ENCODE measurements around the gene PDCD1.
"Not testable (repeated sequence)": the region's sequence is repeated elsewhere in the genome, so short reads cannot be mapped to it uniquely, and the experiment has no call there.

The PDCD1 gene

DNA sequence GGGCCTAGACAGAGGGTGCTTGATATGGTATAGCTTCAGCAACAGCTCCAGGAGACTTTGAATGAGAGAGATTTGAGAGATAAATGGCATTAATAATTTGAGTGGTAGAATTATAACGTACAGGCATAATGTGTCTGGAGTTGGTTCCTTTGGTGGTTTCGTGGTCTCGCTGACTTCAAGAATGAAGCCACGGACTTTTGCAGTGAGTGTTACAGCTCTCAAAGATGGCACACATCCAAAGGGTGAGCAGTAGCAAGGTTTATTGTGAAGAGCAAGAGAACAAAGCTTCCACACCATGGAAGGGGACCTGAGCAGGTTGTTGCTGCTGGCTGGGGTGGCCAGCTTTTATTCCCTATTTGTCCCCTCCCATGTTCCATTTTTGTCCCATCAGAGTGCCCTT is 23.1 kb downstream of the PDCD1 start:
- DNase-seq (ENCODE audit: extremely low read depth in 1 of 2, low read depth in 1 of 2), result no peak

DNA sequence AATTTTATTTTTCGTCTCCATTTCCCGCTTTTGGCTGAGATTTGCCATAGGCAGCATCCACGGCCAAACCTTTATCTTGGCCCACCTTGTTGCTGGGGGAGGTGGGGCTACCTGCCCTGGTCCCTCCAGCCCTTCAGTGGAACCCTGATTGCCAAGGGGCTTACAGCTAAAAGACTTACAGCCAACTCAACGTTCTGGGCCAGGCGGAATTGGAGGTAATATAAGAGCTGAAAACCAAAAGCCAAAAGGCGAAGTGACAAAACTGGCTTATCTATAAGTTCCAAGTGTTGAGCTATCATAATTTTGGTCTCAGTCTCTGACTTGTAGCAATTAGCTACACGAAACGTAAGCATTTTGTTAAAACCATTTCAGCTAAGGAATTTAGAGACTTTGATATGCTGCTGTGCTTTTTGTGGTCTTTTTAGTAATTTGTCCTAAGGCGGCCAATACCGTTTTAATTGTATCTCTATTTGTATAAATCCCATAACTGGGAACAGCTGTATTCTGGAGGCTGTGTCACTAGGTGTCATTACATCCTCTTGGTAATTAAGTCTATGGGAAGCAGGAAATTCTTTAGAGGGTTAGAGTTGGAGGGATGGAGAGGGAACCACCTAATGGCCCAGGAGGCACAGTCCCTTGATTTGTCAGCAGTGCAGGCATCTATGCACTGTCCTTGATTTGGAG is 24.0 kb downstream of the PDCD1 start:
- DNase-seq (ENCODE audit: extremely low read depth in 1 of 2, low read depth in 1 of 2), result no peak

DNA sequence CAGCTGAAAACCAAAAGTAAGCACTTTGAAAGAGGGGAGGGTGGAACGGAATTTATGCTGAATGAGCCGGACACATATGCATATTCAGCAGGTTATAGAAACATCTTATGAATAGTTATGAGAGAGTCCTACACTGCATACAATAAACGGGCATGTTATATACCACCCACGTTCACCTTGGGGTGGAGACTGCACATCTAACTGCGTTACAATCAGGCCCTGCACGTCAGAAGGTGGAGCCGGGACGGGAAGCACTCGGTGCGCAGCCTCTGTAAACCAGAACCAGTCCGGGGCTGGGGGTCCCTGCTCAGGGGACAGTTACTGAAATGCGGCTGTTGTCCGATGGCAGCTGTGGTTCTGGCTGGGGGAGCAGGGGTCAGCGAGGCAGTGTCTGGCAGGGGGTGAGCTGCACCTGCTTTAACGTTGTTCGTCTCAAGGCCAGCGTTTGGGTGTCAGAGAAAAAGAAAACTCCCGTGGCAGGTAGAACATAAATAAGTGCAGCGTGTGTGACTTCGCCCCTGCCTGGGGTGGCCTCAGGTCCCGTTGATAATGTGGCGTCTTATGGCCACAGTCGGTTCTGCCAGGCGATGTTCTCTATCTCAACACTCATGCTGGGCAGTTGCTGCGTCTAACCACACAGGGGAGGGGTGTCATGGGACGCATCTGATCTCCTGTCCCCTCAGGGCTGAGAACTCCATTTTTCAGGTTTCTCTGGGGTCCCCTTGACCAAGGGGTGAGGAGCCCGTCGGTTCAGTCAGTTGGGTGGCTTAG is 24.8 kb downstream of the PDCD1 start:
- DNase-seq (ENCODE audit: extremely low read depth in 1 of 2, low read depth in 1 of 2), result not testable (repeated sequence)

DNA sequence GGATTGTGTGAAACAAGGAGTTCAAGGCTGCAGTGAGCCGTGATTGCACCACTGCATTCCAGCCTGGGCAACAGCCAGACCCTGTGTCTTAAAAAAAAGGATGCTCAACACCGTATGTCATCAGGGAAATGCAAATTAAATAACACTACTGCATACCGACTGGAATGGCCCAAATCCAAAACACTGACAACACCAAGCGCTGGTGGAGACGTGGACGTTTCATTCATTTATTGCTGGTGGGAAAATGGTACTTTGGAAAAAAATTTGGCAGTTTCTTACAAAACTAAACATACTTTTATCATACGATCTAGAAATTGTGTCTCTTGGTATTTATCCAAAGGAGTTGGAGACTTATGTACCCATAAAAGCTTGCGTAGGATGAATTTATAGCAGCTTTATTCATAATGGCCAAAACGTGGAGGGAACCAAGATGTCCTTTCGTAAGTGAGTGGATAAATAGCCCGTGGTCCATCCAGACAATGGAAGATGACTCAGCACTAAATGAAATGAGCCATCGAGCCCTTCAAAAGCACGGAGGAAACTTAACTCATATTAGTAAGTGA is 25.5 kb downstream of the PDCD1 start:
- no peak for DNase-seq (ENCODE audit: extremely low read depth in 1 of 2, low read depth in 1 of 2)

DNA sequence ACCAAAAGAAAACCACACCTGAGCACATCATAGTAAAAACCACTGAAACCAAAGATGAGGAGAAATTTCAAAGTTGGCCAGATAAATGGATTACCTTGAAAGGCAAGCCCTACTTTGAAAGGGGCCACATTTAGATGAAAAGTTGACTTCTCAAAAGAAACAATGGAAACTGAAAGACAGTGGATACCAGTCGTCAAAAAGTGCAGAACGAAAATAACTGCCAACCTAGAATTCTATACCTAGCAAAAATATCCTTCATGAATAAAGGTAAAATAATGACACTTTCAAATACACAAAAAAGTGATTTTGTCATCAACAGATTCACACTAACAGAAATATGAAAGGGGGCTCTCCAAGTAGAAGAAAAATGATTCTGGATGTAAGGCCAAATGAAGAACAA is 31.3 kb downstream of the PDCD1 start:
- no peak for DNase-seq (ENCODE audit: extremely low read depth in 1 of 2, low read depth in 1 of 2)

DNA sequence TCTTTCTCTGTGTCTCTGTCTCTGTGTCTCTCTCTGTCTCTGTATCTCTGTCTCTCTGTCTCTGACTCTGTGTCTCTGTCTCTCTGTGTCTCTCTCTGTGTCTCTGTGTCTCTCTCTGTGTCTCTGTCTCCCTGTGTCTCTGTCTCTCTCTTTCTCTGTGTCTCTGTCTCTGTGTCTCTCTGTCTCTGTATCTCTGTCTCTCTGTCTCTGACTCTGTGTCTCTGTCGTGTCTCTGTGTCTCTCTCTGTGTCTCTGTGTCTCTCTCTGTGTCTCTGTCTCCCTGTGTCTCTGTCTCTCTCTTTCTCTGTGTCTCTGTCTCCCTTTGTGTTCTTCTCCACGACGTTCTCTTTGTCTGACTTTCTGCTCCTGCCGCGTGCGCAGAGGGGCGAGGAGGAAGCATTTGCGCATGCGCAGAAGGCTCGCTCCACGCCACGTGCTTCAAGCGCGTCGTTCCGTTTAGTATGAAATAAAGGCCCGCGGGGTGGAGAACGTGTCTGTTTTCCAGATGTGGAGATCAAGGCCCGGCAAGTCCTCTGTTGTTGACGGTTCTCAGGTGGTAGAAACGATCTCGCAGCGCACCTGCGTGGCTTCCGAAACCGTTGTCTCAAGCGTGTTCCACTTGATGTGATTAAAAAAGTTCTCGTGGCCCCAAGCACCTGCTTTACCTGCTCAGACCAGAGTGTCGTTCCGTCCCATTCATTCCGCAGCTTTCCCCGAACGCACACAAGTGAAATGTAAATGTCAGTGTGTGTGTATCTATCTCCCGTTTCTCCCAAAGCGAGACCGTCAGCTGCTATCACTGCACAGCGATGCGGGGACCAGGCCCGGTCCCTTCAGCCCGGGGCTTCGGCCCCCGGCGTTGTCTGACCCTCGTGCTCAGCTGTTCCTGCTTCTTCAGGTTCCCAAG is 34.9 kb downstream of the PDCD1 start:
- DNase-seq (ENCODE audit: extremely low read depth in 1 of 2, low read depth in 1 of 2), result not testable (repeated sequence)

DNA sequence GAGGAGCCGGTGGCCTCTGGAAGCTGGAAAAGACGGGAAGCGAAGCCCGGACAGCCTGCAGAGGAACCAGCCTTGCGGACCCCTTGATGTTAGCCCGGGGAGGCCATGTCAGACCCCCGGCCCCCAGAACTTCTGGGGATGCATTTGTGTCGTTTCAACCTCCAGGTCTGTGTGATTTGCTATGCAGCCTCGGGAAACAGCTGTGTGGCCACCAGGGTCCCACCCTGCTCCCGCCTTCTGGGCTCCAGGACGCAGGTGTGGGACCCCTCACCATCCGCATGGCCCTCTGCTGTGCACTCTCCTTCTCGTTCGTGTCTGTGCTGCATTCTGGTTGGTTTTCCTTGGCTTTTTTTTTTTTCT is 36.5 kb downstream of the PDCD1 start:
- DNase-seq (ENCODE audit: extremely low read depth in 1 of 2, low read depth in 1 of 2), result no peak

DNA sequence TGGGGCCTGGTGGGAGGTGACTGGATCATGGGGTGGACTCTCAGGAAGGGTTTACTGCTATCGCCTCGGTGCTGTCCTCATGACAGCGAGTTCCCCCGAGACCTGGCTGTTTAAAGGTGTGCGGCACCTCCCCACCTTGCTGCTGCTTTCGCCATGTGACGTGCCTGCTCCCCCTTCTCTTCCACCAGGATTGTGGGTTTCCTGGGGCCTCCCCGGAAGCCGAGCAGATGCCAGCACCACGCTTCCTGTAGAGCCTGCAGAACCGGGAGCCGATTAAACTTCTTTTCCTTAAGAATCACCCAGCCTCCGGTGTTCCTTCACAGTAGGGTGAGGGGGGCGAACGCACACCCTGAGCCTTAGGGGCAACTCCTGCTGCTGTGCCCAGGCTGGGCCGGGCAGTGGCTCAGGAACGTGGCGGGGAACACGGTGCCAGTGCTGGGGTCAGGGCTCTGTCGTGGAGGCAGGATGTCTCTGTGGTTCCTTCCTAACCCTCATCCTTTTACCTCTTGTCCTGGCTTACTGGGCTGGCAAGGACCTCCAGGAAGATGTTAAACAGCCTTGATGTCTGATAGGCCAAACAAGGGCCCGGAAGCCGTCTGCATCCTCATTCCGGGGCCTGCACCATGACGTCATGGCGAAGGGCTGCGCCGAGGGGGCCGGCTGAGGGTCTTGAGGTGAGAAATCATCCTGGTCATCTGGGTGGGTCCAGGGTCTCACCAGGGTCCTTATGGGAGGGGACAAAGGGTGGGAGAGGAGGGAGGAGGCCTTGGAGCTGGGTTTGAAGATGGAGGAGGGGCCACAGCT is 37.0 kb downstream of the PDCD1 start:
- DNase-seq (ENCODE audit: extremely low read depth in 1 of 2, low read depth in 1 of 2), result no peak

DNA sequence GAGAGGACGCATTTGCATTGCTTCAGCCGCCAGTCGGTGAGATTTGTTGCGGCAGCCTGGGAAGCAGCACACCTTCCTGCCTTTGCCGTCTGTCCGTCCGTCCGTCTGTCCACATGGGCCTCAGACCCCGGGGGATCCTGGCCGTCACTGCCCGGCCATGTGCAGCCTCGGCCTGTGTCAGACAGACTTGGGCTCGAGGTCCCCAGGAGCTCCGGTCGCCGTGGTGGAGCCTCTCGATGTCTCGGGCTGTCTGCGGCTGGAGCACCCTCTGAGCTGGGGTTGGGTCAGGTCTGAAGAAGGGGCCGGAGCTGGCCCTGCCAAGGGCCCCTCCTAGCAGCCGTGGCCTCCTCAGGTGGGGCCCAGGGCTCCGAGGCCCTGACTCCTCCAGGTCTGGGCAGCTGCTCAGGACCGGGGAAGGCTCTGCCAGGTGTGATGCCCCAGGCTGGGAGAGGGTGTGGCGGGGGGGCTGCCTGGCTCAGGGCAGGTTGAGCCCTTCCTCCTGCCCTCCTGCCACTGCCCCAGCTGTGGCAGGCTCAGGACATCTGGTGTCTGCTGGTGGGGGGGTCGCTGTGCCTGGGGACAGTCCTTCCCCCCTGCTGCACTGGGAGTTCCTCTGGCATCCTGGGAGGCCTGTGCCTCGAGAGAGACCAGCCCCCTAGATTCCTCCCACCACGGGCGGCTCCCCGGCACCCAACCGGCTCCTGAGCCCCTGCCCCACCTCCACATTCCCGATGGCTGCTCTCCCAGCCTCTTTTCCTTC is 37.9 kb downstream of the PDCD1 start:
- DNase-seq (ENCODE audit: extremely low read depth in 1 of 2, low read depth in 1 of 2), result no peak

DNA sequence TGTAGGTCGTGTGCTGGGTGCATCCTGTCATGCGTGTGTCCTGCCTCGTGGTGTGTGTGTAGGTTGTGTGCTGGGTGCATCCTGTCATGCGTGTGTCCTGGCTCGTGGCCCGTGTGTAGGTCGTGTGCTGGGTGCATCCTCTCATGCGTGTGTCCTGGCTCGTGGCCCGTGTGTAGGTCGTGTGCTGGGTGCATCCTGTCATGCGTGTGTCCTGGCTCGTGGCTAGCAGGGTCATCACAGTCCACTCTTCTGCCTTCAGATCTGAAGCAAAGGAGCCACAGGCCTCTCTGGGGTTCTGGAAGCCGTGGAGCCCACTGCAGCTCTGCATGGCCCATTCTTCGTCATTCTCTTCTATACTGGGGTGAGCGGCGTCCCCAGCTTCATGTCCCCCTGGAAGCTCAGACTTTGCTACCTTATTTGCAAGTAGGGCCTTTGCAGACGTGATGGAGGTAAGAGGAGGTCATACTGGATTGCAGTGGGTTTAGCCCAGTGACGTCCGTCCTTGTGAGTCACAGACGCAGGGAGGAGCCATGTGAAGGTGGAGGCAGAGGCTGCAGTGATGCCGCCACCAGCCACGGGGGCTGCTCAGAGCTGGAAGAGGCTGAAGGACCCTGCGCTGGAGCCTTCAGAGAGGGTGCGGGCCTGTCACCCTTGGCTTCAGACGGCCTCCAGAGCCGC is 38.6 kb downstream of the PDCD1 start:
- not testable (repeated sequence) for DNase-seq (ENCODE audit: extremely low read depth in 1 of 2, low read depth in 1 of 2)

DNA sequence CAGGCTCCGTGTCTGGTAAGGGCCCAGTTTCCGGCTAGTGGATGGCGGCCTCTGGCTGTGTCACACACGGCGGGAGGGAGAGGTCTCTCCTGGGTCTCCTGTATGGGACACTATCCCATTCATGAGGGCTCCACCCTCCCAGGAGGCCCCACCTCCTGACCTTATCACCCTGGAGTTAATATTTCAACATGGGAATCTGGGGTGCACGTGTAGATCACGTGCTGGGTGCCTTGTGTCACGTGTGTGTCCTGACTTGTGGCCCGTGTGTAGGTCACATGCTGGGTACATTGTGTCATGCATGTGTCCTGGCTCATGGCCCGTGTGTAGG is 39.8 kb downstream of the PDCD1 start:
- DNase-seq (ENCODE audit: extremely low read depth in 1 of 2, low read depth in 1 of 2), result no peak

DNA sequence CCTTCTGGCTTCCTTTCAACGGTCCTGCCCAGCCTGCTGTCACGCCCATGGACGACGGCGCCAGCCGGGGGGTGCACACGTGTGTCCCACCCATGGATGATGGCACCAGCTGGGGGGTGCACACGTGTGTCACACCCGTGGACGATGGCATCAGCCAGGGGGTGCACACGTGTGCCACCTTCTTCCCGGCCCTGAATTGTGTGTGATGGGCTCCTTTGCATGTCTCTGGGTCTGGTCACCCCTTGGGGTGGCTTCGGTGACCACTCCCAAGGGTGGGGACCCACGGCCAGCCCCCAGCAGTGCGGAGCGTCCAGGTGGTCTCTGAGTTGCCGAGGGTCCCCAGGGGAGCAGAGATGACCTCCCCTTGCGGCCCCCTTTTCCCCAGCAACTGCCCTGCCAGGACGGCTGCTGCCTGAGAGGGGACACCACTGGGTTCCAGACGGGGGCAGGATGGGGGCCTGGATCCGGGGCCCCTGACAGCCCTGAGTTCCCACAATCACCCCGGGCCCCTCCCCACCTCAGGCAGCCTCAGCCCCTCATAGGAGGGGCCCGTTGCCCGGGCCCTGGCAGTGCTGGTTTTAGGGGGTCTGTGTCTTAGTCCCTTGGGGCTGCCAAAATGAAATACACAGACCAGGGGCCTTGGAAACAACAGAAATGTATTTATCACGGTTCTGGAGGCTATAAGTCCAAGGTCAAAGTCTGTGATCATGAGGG is 40.3 kb downstream of the PDCD1 start:
- no peak for DNase-seq (ENCODE audit: extremely low read depth in 1 of 2, low read depth in 1 of 2)

DNA sequence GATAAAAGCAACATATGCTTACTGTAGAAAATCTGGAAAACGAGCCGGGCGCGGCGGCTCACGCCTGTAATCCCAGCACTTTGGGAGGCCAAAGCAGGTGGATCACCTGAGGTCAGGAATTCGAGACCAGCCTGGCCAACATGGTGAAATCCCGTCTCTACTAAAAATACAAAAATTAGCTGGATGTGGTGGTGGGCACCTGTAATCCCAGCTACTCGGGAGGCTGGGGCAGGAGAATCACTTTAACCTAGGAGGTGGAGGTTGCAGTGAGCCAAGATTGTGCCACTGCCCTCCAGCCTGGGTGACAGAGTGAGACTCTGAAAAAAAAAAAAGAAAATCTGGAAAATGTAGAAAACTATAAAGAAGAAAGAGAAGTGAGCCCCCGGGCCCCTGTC is 40.9 kb downstream of the PDCD1 start:
- not testable (repeated sequence) for DNase-seq (ENCODE audit: extremely low read depth in 1 of 2, low read depth in 1 of 2)

DNA sequence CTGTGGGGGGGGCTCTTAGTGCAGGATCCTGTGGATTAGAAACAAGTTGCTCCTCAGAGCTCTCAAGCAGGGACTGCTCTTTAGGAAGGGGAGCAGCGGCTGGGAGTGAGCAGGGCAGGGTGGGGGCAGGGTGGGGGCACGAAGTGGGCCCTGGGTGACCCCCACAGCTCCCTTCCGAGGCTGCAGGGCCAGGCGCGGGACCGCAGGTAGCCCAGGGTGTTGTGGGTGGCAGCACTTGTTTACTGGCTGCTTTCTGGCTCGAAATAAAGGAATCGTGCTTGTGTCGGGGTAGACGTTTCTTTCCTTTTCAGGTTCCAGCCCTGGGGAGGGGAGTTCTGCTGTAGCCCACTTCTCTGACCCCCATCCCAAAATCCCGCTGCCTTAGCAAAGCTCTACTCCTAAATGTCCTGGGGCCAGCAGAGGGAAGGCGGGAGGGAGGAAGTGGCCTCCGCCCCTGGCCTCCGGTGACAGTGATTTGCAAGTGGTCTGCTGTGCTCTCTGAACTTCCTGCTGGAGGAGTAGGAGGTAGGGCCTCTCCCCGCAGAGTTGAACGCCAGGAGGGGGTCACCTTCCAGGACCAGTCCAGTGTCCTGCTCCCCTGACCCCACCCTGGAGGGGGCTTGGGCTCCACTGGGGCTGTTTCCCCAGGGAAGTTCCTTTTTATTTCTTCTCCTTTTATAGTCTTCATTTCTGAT is 41.4 kb downstream of the PDCD1 start:
- DNase-seq (ENCODE audit: extremely low read depth in 1 of 2, low read depth in 1 of 2), result no peak

DNA sequence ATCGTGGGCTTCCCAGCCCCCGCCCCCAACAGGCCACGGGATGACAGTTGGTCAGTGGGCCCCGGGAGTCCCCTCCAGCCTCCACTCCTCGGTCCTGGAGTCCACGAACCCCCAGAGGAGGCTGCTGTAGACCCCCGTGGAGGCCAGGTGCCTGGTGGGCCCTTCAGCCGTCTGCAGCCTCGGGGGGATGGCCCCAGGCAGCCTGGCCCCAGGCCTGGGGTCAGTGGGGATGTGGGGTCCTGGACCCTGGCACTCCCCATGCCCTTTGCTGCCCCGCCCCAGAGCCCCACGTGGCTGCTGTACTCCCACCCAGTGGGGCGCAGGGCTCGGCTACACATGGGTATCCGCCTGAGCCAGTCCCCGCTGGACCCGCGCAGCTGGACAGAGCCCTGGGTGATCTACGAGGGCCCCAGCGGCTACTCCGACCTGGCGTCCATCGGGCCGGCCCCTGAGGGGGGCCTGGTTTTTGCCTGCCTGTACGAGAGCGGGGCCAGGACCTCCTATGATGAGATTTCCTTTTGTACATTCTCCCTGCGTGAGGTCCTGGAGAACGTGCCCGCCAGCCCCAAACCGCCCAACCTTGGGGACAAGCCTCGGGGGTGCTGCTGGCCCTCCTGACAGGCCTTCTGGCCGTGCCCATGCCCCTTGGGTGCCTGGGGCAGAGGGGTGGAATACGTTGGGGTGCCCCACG is 42.1 kb downstream of the PDCD1 start:
- no peak for DNase-seq (ENCODE audit: extremely low read depth in 1 of 2, low read depth in 1 of 2)

DNA sequence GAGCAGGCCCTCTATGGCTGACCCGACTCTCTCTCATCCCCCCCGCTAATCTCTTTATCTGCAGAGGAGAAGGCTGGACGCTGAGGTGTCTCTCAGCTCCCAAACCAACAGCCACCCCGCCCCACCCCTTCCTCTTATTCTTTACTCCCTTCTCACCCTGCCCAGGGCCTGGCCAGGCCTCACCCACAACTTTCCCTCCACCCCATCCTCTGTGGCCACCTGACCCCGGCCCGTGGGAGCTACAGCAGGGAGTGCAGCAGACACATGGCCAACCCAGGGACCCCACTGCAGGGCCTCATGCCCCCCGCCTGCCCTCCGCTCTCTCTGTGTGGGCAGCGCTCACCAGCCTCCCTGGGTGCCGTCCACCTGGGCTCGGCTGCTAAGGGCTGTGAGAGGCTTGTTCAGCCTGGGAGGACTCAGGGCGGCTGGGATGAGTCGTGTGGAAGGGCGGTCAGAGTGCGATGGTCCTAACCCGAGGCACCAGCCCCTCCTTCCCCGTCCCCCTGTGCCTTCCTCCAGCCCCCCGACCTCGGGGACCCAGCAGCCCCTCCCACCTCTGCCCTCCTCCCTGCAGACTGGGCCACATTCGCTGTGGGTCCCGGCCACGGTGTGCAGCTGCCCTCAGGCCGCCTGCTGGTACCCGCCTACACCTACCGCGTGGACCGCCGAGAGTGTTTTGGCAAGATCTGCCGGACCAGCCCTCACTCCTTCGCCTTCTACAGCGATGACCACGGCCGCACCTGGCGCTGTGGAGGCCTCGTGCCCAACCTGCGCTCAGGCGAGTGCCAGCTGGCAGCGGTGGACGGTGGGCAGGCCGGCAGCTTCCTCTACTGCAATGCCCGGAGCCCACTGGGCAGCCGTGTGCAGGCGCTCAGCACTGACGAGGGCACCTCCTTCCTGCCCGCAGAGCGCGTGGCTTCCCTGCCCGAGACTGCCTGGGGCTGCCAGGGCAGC is 42.9 kb downstream of the PDCD1 start:
- no peak for DNase-seq (ENCODE audit: extremely low read depth in 1 of 2, low read depth in 1 of 2)
